Renal cortex interstitium (tissue), 11 donors: ENCODE measurements around the gene ZNF688. TPM values are rescaled to one million over a fixed set of nuclear protein-coding genes. Genes with fewer than 3 reads are reported as not detected.
"Not testable (repeated sequence)": the region's sequence is repeated elsewhere in the genome, so short reads cannot be mapped to it uniquely, and the experiment has no call there.

Experiments
- DNase-seq, 11 donors: peaks; one replicate each; pipeline ENCODE4 v3.0.0-alpha.2; 2013; ENCODE audit warnings: low read depth in 9 of 11, low spot score in 4 of 11; ENCODE audit errors: extremely low read depth in 1 of 11
- polyA plus RNA-seq, 3 donors: library from polyadenylated mRNA; unstranded; fragments of 120-200 nt; gene quantifications; one replicate each; pipeline ENCODE4 v1.2.1, GENCODE V29; 2013; ENCODE audit not compliant: insufficient read length in 3 of 3

ZNF688 gene
- polyA plus RNA-seq, 3 donors, result 10.1 to 16.7 (median 14.7) TPM

- not testable (repeated sequence) for DNase-seq
Observed at GRCh38 chr16:30540916-30541464, 30.5 kb downstream of the ZNF688 start.

- DNase-seq, result not testable (repeated sequence)
Observed at GRCh38 chr16:30539986-30540526, 31.5 kb downstream of the ZNF688 start.

DNA sequence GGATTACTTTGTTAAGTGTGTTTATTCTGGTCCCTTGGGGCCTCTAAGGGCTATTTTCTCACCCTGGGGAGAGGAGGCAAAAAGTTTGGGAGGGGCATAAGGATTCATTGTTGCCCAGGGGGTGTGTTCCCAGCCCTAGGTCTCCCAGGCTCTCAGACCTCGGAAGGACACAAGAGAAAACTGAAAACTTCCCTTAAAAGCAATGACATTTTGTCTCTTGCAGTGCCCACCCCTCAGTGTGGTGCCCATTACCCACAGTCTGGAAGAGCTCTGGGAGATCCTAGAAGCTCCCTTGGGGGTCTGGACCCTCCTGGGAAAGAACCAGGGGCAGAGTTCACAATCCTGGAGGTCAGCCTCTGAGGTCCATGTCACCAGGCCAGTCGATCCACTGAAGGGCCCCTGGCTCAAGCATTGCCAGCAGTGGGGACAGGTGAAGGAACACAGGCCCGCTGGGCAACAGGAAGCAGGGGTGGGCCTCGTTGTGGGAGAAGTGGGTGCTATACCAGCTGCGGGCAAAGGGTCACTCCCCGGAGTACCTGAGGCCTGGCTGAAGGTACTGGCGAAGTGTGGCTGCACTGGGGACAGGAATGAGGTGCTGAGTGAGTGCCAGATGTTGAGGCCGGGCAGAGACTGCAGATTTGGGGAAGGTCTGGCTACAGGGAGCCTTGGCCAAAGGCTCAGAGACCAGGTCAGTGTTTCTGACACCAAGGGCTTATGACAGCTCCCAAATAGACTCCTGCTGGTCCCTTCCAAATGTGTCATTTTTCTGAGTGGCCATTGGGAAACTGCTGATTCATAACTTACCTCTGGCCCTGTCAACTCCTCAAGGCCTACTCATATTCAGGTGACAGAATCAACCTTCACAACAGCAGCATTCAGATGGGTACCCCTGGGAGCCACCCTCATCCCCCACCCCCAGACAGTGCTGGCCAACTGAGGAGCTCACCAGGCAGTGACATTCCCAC lies 32.2 kb downstream of the ZNF688 start:
- no peak for DNase-seq

DNA sequence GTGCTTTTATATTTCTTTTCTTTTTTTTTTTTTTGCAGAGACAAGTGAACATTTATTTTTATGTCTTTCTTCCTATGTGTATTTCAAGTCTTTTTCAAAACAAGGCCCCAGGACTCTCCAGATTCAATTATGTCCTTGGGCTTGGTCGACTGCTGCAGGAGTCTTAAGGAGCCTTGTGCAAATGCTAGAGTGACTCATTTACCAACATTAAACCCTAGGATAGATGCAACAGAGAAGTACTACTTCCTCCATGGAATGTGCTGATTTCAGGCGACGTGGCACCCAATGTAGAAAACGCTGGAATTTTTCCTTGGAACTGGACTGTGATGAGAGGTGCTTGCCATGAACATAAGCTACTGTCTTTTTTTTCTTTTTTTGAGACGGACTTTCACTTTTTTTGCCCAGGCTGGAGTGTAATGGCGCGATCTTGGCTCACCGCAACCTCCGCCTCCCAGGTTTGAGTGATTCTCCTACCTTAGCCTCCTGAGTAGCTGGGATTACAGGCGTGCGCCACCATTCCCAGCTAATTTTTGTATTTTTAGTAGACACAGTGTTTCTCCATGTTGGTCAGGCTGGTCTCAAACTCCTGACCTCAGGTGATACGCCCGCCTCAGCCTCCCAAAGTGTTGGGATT lies 35.0 kb downstream of the ZNF688 start:
- DNase-seq, result not testable (repeated sequence)

GRCh38 chr16:30535777-30536190 lies 35.7 kb downstream of the ZNF688 start:
- DNase-seq, result peak in 6 of 11 donors; percentile 49 to 69 (median 61)

GRCh38 chr16:30535106-30535776 lies 36.3 kb downstream of the ZNF688 start:
- DNase-seq, result no peak

- DNase-seq, result peak; percentile 76 to 93 (median 89)
Observed at GRCh38 chr16:30534368-30535105, 37.0 kb downstream of the ZNF688 start, which contains the start of gene ZNF747. TSS of gene ZNF747 (minus strand) at chr16:30534858. CDS start at chr16:30534679, 179 bp downstream.

DNA sequence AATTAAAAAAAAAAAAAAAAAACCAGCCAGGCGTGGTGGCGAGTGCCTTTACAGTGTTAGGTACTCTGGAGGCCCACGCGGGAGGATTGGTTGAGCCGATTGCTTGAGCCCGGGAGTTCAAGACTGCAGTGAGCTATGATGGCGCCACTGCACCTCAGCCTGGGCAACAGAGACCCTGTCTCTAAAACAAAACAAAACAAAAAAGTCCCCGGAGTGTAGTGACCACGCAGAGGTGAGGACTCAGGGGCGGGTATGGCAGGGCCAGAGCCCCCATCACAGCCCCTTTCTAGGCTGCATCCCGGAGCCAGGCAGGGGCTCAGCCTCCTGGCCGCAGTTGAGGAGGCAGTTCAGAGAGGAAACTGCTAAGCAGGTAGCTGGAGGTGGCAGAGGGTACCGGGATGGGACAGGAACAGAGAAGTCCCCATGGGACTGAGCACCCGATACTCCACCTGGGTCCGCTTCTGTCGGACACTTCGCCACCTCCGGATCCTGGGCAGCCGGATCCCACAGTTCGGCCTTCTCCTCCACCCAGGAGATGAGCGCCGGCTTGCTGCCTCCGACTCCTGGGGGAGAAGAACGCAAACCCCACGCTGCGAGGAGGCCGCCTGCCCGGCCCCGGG lies 37.7 kb downstream of the ZNF688 start:
- no peak for DNase-seq

GRCh38 chr16:30533146-30533522 lies 38.4 kb downstream of the ZNF688 start:
- DNase-seq, result no peak

DNA sequence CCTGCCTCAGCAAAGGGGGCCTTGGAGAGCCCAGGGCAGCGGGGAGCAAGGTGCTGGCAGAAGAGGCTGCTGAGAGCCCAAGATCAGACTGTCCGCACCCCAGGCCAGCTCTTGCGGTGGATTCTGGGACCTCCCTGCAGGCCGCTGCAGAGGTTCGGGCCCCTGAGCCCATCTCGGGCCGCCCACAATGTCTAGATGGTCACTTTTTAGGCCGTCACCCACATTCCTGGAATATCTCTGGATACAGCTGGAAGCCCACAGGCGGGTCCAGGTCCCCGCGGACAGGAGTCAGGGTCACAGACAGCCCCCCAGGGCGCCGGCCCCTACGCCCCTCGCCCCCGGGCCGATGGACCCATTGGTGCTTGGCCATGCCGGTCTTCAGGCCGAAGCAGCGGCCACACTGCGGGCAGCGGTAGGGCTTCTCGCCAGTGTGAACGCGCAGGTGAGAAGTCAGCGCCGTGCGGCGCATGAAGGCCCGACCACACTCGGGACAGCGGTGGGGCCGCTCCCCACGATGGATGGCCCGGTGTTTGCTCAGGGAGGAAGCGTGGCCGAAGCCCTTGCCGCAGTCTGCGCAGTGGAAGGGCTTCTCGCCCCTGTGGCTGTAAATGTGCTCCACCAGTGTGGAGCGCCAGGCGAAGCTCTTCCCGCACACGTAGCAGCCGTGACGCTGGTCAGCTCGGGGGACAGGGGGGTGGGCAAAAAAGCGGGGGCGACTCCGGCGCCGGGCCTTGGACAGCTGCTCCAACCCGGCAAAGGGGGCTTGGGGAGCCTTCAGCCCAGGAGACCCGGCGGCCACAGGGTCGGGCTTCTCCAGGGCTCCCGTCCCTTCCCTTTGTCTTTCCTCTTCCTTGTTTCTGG lies 39.0 kb downstream of the ZNF688 start:
- no peak for DNase-seq

DNA sequence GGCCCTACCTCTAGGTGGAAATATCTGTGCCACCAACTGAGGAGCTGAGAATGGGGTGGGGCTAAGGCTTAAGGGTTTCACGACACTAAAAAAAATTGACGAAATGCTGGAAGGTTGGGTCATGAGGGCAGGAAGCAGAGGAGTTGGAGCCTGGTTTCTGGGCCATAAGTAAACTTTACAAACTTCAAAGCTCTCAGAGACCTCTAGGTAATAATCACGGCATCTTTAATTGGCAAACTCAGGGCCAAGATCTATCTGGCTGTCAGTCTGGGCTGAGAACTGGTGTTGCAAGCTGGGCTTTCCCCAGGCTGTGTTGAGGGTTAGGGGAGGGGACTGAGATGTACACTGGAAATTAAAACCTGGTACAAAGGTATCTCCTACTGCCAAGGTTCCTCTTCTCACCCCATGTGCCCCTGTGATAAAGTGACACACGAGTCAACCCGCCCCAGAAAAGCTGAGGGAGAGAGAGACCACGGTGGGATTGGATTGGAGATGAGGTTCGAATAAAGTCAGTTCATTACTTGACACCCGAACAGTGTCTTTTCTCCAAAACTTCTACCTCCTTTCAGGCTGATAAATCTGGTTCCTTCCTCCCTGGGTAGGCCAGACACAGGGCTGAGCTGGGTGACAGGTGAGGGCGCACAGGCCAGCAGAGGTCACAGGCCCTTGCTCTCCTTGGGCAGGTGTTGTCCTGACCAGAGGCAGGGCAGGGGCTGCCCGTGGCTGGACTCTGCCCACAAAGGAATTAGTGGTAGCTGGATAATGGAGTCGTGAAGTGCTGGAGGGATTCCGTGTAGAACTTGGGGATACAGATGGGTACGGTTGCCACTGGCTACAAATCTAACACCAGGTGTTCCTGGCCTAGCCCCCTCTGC lies 41.1 kb downstream of the ZNF688 start:
- DNase-seq, result no peak

DNA sequence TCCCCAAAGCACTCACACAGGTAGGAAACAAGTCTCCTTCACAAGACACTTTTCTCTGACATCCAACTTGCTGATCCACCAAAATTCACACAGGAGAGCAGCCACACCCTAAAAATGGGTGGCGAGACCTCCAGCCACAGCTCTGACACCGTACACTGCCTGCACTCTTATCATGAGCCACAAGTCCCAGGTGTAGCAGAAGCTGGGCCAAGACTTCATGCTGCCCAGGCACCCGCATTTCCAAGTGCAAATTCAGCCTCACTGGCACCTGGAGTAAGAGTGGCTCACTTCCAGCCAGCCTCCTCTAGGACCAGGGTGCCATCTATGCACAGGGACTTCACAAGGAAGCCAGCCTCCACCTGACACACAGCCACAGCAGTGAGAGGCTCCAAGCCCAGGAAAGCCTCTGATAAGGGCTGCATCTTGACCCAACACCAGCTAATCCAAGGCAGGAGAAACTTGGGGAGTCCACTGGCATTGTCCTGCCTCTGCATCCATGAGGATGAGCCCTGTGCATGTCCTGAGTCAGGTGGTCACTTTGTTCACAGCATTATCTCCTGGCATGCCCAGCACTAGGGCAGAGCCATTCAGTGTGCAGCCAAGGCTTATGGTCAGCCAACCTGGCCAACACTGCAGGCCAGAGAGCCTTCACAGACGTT lies 42.6 kb downstream of the ZNF688 start:
- DNase-seq, result no peak

DNA sequence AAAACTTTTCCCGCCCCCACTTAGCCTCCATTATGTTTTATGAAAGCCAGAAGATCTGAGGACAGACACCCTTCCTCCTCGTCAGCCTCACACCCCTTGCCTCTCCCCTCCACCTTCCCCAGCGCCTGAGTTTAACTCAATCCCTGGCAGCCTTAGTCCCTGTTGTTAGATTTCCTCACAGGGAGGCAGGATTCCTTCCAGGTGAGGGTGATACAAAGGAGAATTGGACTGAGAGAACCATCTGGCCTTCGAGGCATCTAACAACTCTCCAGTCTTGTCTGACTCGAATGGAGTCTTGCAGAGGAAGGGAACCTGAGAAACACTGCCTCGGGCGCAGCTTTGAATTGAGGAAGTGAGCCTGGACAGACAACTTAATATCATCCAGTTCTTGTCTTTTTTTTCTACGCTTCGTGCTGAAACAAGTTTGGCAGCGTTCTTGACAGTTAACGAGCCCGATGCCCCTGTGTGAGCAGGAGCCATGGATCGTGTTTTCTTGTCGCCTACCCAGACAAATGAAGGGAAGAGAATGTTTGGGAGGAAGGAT lies 43.8 kb downstream of the ZNF688 start:
- DNase-seq, result no peak

DNA sequence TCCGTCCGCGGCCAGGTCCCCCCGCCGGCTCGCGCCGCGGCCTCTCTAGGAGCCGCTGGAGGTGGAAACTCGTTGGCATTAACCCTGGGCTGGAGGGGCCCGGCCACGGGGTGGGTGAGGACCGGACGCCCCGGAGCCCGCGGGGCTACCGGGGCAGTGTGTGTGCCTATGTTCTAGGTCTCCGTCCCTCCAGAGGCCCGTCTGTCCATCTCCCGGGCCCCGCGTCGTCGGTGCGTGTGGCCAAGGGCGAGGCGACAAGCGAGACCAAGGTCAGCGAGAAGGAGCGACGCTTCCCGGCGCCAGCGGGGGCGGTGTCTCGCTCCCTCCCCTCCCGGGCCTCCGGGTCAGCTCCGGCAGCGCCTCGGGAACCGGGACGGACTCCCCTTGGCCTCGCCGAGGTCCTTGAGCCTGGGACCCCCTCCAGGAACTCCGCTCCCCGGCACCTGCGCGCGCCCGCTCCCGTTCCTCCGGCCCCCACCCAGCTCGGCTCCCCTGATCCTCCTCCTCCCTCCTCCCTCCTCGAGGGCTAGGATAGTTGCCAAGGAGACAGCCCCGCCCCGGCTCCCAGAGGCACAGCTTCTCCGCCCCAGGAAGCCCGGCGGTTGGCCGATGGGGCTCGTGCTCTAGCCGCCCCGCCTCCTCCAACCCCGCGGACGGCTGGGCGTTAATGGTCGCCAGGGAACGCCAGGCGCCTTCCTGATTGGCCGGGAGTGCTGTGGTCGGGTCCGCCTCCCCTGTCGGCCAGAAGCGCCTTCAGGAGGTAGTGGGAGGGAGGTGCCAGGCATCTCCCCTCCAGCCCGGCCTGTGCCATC lies 44.5 kb downstream of the ZNF688 start:
- DNase-seq, result peak; percentile 93 to 99 (median 98)
